ENCODE measurements around the gene PTPRD. TPM values are rescaled to one million over a fixed set of nuclear protein-coding genes. Genes with fewer than 3 reads are reported as not detected.

The PTPRD gene
- total RNA-seq, 2 experiments from 2014 or later = 0.03 TPM; not detected in 1

DNA sequence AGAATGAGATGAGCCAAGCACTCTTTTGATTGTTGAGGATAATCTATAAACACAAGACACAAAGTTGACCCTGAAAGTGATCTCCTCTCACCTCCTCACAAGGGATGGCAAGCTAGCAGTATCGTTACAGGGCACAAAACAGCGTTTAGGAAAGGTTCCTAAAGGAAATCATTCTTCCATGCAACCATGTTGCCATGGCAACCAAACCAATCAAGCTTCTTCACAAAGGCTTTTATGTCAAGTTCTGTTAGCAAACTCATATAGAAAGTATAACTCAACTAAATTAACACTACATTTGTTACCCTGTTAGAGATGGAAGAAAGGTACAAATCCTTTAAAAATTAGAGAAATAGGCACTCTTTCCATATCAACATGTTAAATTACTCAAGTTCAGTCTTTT lies 1796.4 kb downstream of the PTPRD start:
- H3K79me2 ChIP-seq (ENCODE audit: insufficient read depth, low read depth, low read length) = no peaks in the 10 kb centered on the region
- H4K20me1 ChIP-seq (ENCODE audit: insufficient read depth, low read length) = no peaks in the 10 kb centered on the region
- intact Hi-C loops (cut with micrococcal nuclease; ENCODE audit: unreplicated experiment) = no loop called here
- H2AFZ ChIP-seq (ENCODE audit: low read length) = no peak overlapping the region
- ChIA-PET CTCF (ENCODE audit: unreplicated experiment) (no interaction called here), POLR2A (interaction anchor here (0.6 kb wide), 2 partner anchors 336 to 437 kb away, joined by 4 read pairs; no protein-coding TSS in a partner anchor)
- no peaks in the 10 kb centered on the region for H3K36me3 ChIP-seq (ENCODE audit: insufficient read depth, low read length)
- DNase-seq (ENCODE audit: low spot score) = no peak
- TF ChIP-seq EZH2phosphoT487 (IDR thresholded peaks at IDR 0.05; ENCODE audit: borderline replicate concordance, low read depth, low read length) = no peak
- TF ChIP-seq, protein P1, sequence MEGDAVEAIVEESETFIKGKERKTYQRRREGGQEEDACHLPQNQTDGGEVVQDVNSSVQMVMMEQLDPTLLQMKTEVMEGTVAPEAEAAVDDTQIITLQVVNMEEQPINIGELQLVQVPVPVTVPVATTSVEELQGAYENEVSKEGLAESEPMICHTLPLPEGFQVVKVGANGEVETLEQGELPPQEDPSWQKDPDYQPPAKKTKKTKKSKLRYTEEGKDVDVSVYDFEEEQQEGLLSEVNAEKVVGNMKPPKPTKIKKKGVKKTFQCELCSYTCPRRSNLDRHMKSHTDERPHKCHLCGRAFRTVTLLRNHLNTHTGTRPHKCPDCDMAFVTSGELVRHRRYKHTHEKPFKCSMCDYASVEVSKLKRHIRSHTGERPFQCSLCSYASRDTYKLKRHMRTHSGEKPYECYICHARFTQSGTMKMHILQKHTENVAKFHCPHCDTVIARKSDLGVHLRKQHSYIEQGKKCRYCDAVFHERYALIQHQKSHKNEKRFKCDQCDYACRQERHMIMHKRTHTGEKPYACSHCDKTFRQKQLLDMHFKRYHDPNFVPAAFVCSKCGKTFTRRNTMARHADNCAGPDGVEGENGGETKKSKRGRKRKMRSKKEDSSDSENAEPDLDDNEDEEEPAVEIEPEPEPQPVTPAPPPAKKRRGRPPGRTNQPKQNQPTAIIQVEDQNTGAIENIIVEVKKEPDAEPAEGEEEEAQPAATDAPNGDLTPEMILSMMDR (conservative IDR thresholded peaks at IDR 0.05; ENCODE audit: low read length) = no peak
- no peak overlapping the region for H3K4me3 ChIP-seq (ENCODE audit: low read depth, low read length, poor library complexity, severe bottlenecking)
- no peak overlapping the region for H3K4me2 ChIP-seq (ENCODE audit: low read length)
- no TSS peak for BruUV-seq (replicated peaks)
- H3K4me1 ChIP-seq (ENCODE audit: insufficient read depth, low read length, poor library complexity, severe bottlenecking) = no peaks in the 10 kb centered on the region
- no peak overlapping the region for H3K27ac ChIP-seq (ENCODE audit: low read depth, low read length, poor library complexity, severe bottlenecking)
- no peaks in the 10 kb centered on the region for H3K9me2 ChIP-seq (ENCODE audit: insufficient read depth, low read length)
- no peaks in the 10 kb centered on the region for H3K9me3 ChIP-seq (ENCODE audit: low read length)

DNA sequence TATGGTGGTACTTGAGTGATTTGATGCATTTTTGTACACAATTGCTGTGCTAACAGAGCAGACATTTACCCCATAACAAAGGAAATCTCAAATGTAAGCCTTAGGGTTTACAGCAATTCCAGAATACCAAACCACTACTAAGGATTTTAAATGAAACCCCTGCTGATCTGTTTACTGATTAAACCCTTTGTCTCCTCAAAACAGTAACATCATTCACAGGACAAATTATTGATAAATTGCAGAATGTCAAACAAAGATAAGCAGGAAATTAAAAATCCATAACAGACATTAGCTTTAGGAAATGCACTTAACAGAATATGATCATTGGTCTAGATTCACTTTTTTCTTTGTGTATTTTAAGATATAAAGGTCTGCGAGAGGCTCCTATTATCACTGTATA lies 1796.9 kb downstream of the PTPRD start:
- H3K9me2 ChIP-seq (ENCODE audit: insufficient read depth, low read length) = no peaks in the 10 kb centered on the region
- H4K20me1 ChIP-seq (ENCODE audit: insufficient read depth, low read length) = no peaks in the 10 kb centered on the region
- no peak for TF ChIP-seq EZH2phosphoT487 (IDR thresholded peaks at IDR 0.05; ENCODE audit: borderline replicate concordance, low read depth, low read length)
- TF ChIP-seq, protein P1 (conservative IDR thresholded peaks at IDR 0.05; ENCODE audit: low read length) = no peak
- H3K36me3 ChIP-seq (ENCODE audit: insufficient read depth, low read length) = no peaks in the 10 kb centered on the region
- BruUV-seq (replicated peaks) = no TSS peak
- H3K27ac ChIP-seq (ENCODE audit: low read depth, low read length, poor library complexity, severe bottlenecking) = no peak overlapping the region
- CTCF ChIA-PET (ENCODE audit: unreplicated experiment) = no interaction called here
- DNase-seq (ENCODE audit: low spot score) = no peak
- H3K4me1 ChIP-seq (ENCODE audit: insufficient read depth, low read length, poor library complexity, severe bottlenecking) = no peaks in the 10 kb centered on the region
- POLR2A ChIA-PET = interaction anchor here (0.6 kb wide), 2 partner anchors 336 to 437 kb away, joined by 4 read pairs; no protein-coding TSS in a partner anchor
- H3K4me2 ChIP-seq (ENCODE audit: low read length) = no peak overlapping the region
- no peak overlapping the region for H2AFZ ChIP-seq (ENCODE audit: low read length)
- intact Hi-C loops (cut with micrococcal nuclease; ENCODE audit: unreplicated experiment) = no loop called here
- no peak overlapping the region for H3K4me3 ChIP-seq (ENCODE audit: low read depth, low read length, poor library complexity, severe bottlenecking)
- no peaks in the 10 kb centered on the region for H3K79me2 ChIP-seq (ENCODE audit: insufficient read depth, low read depth, low read length)
- no peaks in the 10 kb centered on the region for H3K9me3 ChIP-seq (ENCODE audit: low read length)

DNA sequence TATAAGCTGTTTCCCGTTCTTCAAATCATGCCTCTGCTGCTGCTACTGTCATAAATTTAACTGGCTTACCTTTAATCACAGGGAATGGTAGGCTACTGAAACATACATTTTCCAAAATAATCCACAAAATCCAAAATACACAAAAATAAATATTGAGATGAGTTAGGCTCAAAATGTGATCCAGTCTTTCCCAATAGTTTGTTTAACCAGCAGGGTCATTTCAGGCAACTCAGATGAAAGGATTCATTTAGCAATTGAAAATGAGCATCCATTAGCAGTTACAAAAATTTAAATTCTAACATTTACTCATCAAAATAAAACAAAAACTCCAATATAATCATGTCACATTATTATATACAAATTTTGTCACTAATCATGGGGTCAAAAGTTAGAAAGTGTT lies 1797.6 kb downstream of the PTPRD start:
- CTCF ChIA-PET (ENCODE audit: unreplicated experiment) = no interaction called here
- no TSS peak for BruUV-seq (replicated peaks)
- TF ChIP-seq, protein P1 (conservative IDR thresholded peaks at IDR 0.05; ENCODE audit: low read length) = no peak
- TF ChIP-seq EZH2phosphoT487 (IDR thresholded peaks at IDR 0.05; ENCODE audit: borderline replicate concordance, low read depth, low read length) = no peak

More for the DNA sequence above, 1797.6 kb downstream of the PTPRD start:
- no peaks in the 10 kb centered on the region for H3K36me3 ChIP-seq (ENCODE audit: insufficient read depth, low read length)
- no peaks in the 10 kb centered on the region for H3K79me2 ChIP-seq (ENCODE audit: insufficient read depth, low read depth, low read length)
- no peaks in the 10 kb centered on the region for H3K9me2 ChIP-seq (ENCODE audit: insufficient read depth, low read length)
- POLR2A ChIA-PET = no interaction called here
- intact Hi-C loops (cut with micrococcal nuclease; ENCODE audit: unreplicated experiment) = no loop called here
- no peaks in the 10 kb centered on the region for H3K4me1 ChIP-seq (ENCODE audit: insufficient read depth, low read length, poor library complexity, severe bottlenecking)
- H3K27ac ChIP-seq (ENCODE audit: low read depth, low read length, poor library complexity, severe bottlenecking) = no peak overlapping the region
- H4K20me1 ChIP-seq (ENCODE audit: insufficient read depth, low read length) = no peaks in the 10 kb centered on the region
- H3K4me2 ChIP-seq (ENCODE audit: low read length) = no peak overlapping the region
- H2AFZ ChIP-seq (ENCODE audit: low read length) = no peak overlapping the region
- H3K4me3 ChIP-seq (ENCODE audit: low read depth, low read length, poor library complexity, severe bottlenecking) = no peak overlapping the region
- no peak for DNase-seq (ENCODE audit: low spot score)
- no peaks in the 10 kb centered on the region for H3K9me3 ChIP-seq (ENCODE audit: low read length)

Data from OCI-LY7 (cell line).